HEK293T (cell line): ENCODE results near the gene ESPNL.

Experiments
- CTCF ChIA-PET: fragments of 350-600 bp; formaldehyde crosslinking; extraction: SDS; loops from one replicate; lab custom pipeline; 2021; ENCODE audit warnings: antibody characterized with exemption, inconsistent platforms; lab: Yijun Ruan, JAX
- POLR2A ChIA-PET: fragments of 350-600 bp; formaldehyde crosslinking; extraction: SDS; loops from one replicate; lab custom pipeline; 2020; ENCODE audit warnings: antibody characterized with exemption, inconsistent platforms; lab: Yijun Ruan, JAX
- DNase-seq: peaks from one replicate; pipeline ENCODE4 v3.0.0; 2012; ENCODE audit warnings: mixed read lengths; ENCODE audit errors: extremely low spot score
- ARNT ChIP-seq: fragments of 450-650 bp; IDR thresholded peaks from 2 replicates; pipeline ENCODE4 v1.6.1; 2017; ENCODE audit warnings: mild to moderate bottlenecking
- BHLHE40 ChIP-seq: fragments of 450-650 bp; IDR thresholded peaks from 2 replicates; pipeline ENCODE4 v1.6.1; 2016; ENCODE audit warnings: mild to moderate bottlenecking, moderate library complexity, borderline replicate concordance
- CTBP1 ChIP-seq: fragments of 450-650 bp; IDR thresholded peaks from 2 replicates; pipeline ENCODE4 v1.6.1; 2016; ENCODE audit warnings: borderline replicate concordance
- ELF4 ChIP-seq: fragments of 450-650 bp; IDR thresholded peaks from 2 replicates; pipeline ENCODE4 v1.6.1; 2017; ENCODE audit warnings: antibody characterized with exemption
- FOXA1 ChIP-seq: fragments of 450-650 bp; IDR thresholded peaks from 2 replicates; pipeline ENCODE4 v1.6.1; 2016; ENCODE audit warnings: mild to moderate bottlenecking
- FOXK2 ChIP-seq: fragments of 450-650 bp; IDR thresholded peaks from 2 replicates; pipeline ENCODE4 v1.6.1; 2016; ENCODE audit warnings: mild to moderate bottlenecking
- FOXM1 ChIP-seq: fragments of 450-650 bp; IDR thresholded peaks from 2 replicates; pipeline ENCODE4 v1.6.1; 2017; ENCODE audit warnings: mild to moderate bottlenecking, borderline replicate concordance
- HDGF ChIP-seq: fragments of 450-650 bp; IDR thresholded peaks from 2 replicates; pipeline ENCODE4 v1.6.1; 2017; ENCODE audit warnings: antibody characterized with exemption, borderline replicate concordance
- L3MBTL2 ChIP-seq: fragments of 450-650 bp; conservative IDR thresholded peaks from 2 replicates; pipeline ENCODE4 v1.6.1; 2016; ENCODE audit warnings: mild to moderate bottlenecking
- LEF1 ChIP-seq: fragments of 450-650 bp; IDR thresholded peaks from 2 replicates; pipeline ENCODE4 v1.6.1; 2017; ENCODE audit warnings: mild to moderate bottlenecking, borderline replicate concordance
- NFRKB ChIP-seq: fragments of 450-650 bp; IDR thresholded peaks from 2 replicates; pipeline ENCODE4 v1.6.1; 2016; ENCODE audit warnings: mild to moderate bottlenecking, moderate library complexity
- PKNOX1 ChIP-seq: fragments of 450-650 bp; IDR thresholded peaks from 2 replicates; pipeline ENCODE4 v1.6.1; 2016
- SP1 ChIP-seq: fragments of 450-650 bp; IDR thresholded peaks from 2 replicates; pipeline ENCODE4 v1.6.1; 2017
- SUZ12 ChIP-seq: fragments of 450-650 bp; IDR thresholded peaks from 2 replicates; pipeline ENCODE4 v1.6.1; 2016; ENCODE audit warnings: mild to moderate bottlenecking
- TARDBP ChIP-seq: fragments of 450-650 bp; IDR thresholded peaks from 2 replicates; pipeline ENCODE4 v1.6.1; 2016
- ZNF384 ChIP-seq: fragments of 450-650 bp; IDR thresholded peaks from 2 replicates; pipeline ENCODE4 v1.6.1; 2016

The ESPNL gene

GRCh38 chr2:238160206-238161129 is 60.3 kb downstream of the ESPNL start:
- DNase-seq, result no peak
- POLR2A ChIA-PET, result interaction anchor here (1.0 to 1.3 kb wide), 5 partner anchors 7 to 302 kb away, joined by 3 to 5 read pairs (median 3); no protein-coding TSS in a partner anchor

GRCh38 chr2:238161291-238162051 is 61.3 kb downstream of the ESPNL start:
- no peak for DNase-seq
- ChIA-PET POLR2A (interaction anchor here (1.3 kb wide), 1 partner anchor 43 kb away, joined by 3 read pairs; no protein-coding TSS in a partner anchor), CTCF (interaction anchor here (2.1 kb wide), 1 partner anchor 102 kb away, joined by 7 read pairs; no protein-coding TSS in a partner anchor)
- TF ChIP-seq LEF1, result no peak
- no peak for TF ChIP-seq NFRKB
- TF ChIP-seq ARNT, result no peak
- no peak for TF ChIP-seq BHLHE40
- TF ChIP-seq CTBP1, result no peak
- no peak for TF ChIP-seq SUZ12
- TF ChIP-seq PKNOX1, result no peak
- TF ChIP-seq L3MBTL2, result no peak
- TF ChIP-seq ELF4, result no peak

More at GRCh38 chr2:238160206-238161129, 60.3 kb downstream of the ESPNL start:
- TF ChIP-seq ZNF384, result no peak
- TF ChIP-seq NFRKB, result no peak
- no peak for TF ChIP-seq TARDBP
- no peak for TF ChIP-seq PKNOX1
- TF ChIP-seq CTBP1, result no peak
- TF ChIP-seq FOXK2, result no peak
- no peak for TF ChIP-seq L3MBTL2
- no peak for TF ChIP-seq HDGF
- TF ChIP-seq ARNT, result no peak
- TF ChIP-seq BHLHE40, result no peak
- no peak for TF ChIP-seq ELF4
- TF ChIP-seq LEF1, result no peak
- CTCF ChIA-PET, result interaction anchor here (1.1 to 2.1 kb wide), 3 partner anchors 9 to 103 kb away, joined by 4 to 7 read pairs (median 6); no protein-coding TSS in a partner anchor

GRCh38 chr2:238162251-238162845 is 62.2 kb downstream of the ESPNL start:
- POLR2A ChIA-PET, result no interaction called here
- TF ChIP-seq PKNOX1 (no peak), ZNF384 (no peak), NFRKB (no peak), LEF1 (no peak), TARDBP (no peak), BHLHE40 (no peak), L3MBTL2 (no peak), ARNT (no peak), FOXA1 (no peak), SP1 (no peak), HDGF (no peak), FOXM1 (no peak), ELF4 (no peak), FOXK2 (no peak), SUZ12 (no peak), CTBP1 (no peak)
- no peak for DNase-seq
- CTCF ChIA-PET, result interaction anchor here (2.1 kb wide), 1 partner anchor 101 kb away, joined by 7 read pairs; no protein-coding TSS in a partner anchor

- DNase-seq, result no peak
- no peak for TF ChIP-seq FOXM1
- TF ChIP-seq ZNF384, result no peak
- TF ChIP-seq SP1, result no peak
- TF ChIP-seq SUZ12, result no peak
- no peak for TF ChIP-seq CTBP1
- no peak for TF ChIP-seq HDGF
- no peak for TF ChIP-seq BHLHE40
- no peak for TF ChIP-seq L3MBTL2
- TF ChIP-seq PKNOX1, result no peak
- no peak for TF ChIP-seq FOXK2
- TF ChIP-seq LEF1, result no peak
- TF ChIP-seq TARDBP, result no peak
- TF ChIP-seq NFRKB, result no peak
- no peak for TF ChIP-seq FOXA1
- no peak for TF ChIP-seq ARNT
- TF ChIP-seq ELF4, result no peak
- POLR2A ChIA-PET, result no interaction called here
- CTCF ChIA-PET, result no interaction called here
These were observed 62.8 kb downstream of the ESPNL start for GRCh38 chr2:238162846-238163441.
